Activated T-cell treated with anti-CD3 and anti-CD28 coated beads, Interleukin-2, amount 50 U/mL, for 4 hours (primary cell): ENCODE results near the gene MEOX1. TPM values are rescaled to one million over a fixed set of nuclear protein-coding genes. Genes with fewer than 3 reads are reported as not detected.

Experiments
- ATAC-seq, 2 donors: fragments of 200-7000 bp; cut with Tn5 transposase; one replicate each; pipeline ENCODE4 v1.10.0; 2021
- DNase-seq: peaks from one replicate; pipeline ENCODE4 v3.0.0-alpha.2; 2020
- H3K27me3 Mint-ChIP-seq: one replicate; pipeline ENCODE4 v1.8.0; 2021; ENCODE audit warnings: low read depth, mixed read lengths
- H3K36me3 Mint-ChIP-seq: one replicate; pipeline ENCODE4 v1.8.0; 2022; ENCODE audit warnings: mixed read lengths; ENCODE audit not compliant: insufficient read depth
- H3K4me1 Mint-ChIP-seq: one replicate; pipeline ENCODE4 v1.8.0; 2021; ENCODE audit warnings: low read depth, mixed read lengths
- H3K4me3 Mint-ChIP-seq: one replicate; pipeline ENCODE4 v1.8.0; 2021; ENCODE audit warnings: mild to moderate bottlenecking, moderate library complexity, mixed read lengths
- H3K9me3 Mint-ChIP-seq: one replicate; pipeline ENCODE4 v1.8.0; 2021; ENCODE audit warnings: mixed read lengths
- total RNA-seq, 3 donors: library from RNA; stranded (reverse); gene quantifications; one replicate each; pipeline ENCODE4 v1.2.1, GENCODE V29; 2021

Gene MEOX1
- total RNA-seq, 3 donors from 2014 or later: 0.21 to 0.35 (median 0.24) TPM

DNA sequence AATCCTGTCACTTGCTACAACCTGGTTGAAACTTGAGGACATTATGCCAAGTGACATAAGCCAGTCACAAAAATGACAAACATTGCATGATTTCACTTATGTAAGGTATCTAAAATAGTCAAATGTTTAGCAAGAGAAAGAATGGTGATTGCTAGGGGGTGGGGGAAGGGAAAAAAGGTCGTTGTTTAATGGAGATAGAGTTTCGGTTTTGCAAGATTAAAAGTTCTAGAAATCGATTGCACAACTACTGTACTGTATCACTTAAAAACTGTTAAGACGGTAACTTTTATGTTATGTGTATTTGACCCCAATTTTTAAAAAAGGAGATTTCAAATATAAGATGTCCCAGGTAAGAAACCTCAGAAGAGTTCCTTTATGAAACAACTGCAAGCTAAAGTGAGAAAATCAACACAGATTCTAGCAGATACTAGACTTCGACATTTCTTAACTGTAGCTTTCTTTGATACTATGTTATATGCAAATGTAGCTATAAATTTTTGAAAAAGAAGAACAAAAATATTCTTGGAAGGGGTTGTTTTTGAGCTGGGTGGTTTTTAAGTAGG, 5.9 kb downstream of the MEOX1 start:
- H3K4me3 Mint-ChIP-seq: peak overlapping the region; percentile 59
- DNase-seq (no peak), ATAC-seq (peak; percentile 35 to 62)
- no peaks in the 10 kb centered on the region for H3K36me3 Mint-ChIP-seq
- H3K4me1 Mint-ChIP-seq: peaks cover 30% of the 10 kb centered on the region
- no peaks in the 10 kb centered on the region for H3K9me3 Mint-ChIP-seq
- no peaks in the 10 kb centered on the region for H3K27me3 Mint-ChIP-seq

DNA sequence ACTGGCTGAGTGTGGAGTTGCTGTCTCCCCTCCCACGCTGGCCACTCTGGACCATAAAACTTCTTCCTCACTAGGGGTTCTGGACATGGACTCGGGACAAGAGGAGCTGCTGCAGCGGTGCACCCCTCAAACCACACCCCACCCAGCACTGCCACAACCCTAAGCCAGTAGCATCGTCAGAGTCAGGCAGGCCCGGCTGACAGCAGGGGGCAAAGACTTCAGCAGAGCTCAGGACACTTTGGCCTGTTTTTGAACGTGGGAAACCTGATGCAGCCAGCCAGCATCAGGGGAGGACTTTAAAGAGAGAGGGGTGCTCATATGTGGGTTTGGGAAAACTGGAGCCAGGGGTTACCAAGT, 9.6 kb downstream of the MEOX1 start:
- Mint-ChIP-seq H3K4me3 (no peak overlapping the region), H3K9me3 (no peaks in the 10 kb centered on the region), H3K36me3 (no peaks in the 10 kb centered on the region), H3K4me1 (peaks cover 22% of the 10 kb centered on the region), H3K27me3 (peaks cover 12% of the 10 kb centered on the region)
- ATAC-seq (no peak), DNase-seq (no peak)

DNA sequence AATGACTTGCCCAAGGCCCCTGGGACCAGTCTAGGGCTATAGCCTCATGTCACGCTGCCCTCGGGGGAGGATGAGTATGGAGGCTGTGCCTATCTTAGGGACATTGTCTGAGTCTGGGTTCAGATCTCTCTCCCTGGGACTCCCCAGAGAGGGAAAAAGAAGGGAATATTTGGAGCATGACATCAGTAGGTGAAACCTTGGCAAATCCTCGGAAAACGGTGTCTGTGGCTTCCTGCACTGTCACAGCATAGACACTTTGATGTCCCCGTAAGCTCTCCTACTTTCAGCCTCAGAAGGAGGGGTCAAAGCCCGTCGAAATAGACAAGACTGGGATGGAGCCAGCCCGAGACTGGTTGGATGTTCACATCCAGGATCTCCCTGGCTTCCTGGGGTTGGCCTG, 11.3 kb downstream of the MEOX1 start:
- ATAC-seq (no peak), DNase-seq (no peak)
- peaks cover 16% of the 10 kb centered on the region for H3K27me3 Mint-ChIP-seq
- peaks cover 12% of the 10 kb centered on the region for H3K4me1 Mint-ChIP-seq
- H3K36me3 Mint-ChIP-seq: no peaks in the 10 kb centered on the region
- no peaks in the 10 kb centered on the region for H3K9me3 Mint-ChIP-seq
- no peak overlapping the region for H3K4me3 Mint-ChIP-seq

DNA sequence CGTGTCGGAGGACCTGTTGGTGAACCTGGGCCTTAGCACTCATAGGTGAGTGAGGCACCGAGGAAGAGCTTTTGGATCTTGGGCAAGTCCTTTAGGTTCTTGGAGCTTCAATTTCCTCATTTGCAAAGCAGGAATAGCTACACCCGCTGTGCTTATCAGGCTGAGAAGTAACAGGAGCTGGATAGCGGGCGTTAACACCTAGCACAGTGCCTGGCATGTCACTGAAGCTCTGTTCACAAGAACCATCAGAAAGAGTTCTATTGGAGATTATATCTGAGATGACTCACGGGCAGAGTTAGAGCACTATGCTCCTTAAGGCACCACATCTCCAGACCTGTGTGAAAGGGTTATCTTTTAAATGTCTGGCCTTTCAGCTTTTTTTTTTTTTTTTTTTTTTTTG, 12.8 kb downstream of the MEOX1 start:
- H3K4me3 Mint-ChIP-seq: no peak overlapping the region
- H3K4me1 Mint-ChIP-seq: peaks cover 12% of the 10 kb centered on the region
- no peaks in the 10 kb centered on the region for H3K9me3 Mint-ChIP-seq
- DNase-seq: no peak
- H3K27me3 Mint-ChIP-seq: peaks cover 22% of the 10 kb centered on the region
- no peak for ATAC-seq
- no peaks in the 10 kb centered on the region for H3K36me3 Mint-ChIP-seq

DNA sequence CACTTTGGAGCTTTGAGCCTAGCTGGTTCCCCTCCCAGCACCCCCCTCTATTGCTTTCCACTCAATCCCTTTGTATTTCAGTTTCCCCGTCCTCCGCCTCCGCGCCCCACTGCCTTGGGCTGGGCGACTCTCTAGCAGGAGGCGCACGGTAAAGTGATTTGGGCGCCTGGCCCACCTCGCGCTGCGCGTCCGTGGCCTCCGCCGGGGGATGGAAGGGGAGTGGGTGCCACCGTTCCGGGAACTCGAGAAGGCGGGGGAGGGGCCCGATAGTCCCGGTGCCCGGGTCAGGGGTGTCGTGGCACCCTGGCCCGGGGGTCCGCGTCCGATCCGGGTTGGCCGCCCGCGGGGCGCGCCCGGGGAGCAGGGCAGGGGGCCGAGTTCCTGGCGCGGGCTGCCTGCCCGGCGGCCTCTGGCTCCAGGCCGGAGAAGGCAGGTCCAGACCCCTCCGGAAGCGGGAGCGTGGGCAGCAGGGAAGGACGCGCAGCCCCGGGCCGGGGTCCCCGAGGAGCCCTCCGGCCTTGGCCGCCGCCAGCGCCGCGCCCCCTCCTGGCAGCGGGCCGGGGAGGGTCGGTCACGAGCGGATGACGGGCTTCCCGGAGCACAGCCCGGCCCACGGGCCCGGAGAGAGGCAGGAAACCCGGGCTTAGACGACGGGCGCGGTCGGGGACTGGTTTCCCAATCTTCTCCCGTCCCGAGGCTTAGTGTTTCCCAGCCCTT, 15.8 kb downstream of the MEOX1 start:
- ATAC-seq (peak; percentile 65 to 66), DNase-seq (no peak)
- Mint-ChIP-seq H3K4me1 (peaks cover 15% of the 10 kb centered on the region), H3K36me3 (no peaks in the 10 kb centered on the region), H3K4me3 (peak overlapping the region; percentile 62), H3K9me3 (no peaks in the 10 kb centered on the region), H3K27me3 (peaks cover 22% of the 10 kb centered on the region)

DNA sequence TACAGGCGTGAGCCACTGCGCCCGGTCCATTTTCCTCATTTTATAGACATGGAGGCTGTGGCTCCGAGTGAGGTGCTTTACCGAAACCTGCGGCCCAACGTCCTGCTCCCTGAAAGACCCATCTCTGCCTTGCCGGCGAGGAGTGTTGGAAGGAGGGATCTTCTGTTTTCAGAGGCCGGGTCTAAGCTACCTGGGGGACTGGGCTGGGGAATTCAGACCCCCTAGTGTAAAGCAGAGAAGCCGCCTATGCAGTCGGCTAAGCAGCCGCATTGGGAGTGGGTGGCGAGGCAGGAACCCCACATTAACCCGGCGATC, 16.3 kb downstream of the MEOX1 start:
- Mint-ChIP-seq H3K9me3 (no peaks in the 10 kb centered on the region), H3K4me1 (peaks cover 19% of the 10 kb centered on the region), H3K4me3 (no peak overlapping the region)

DNA sequence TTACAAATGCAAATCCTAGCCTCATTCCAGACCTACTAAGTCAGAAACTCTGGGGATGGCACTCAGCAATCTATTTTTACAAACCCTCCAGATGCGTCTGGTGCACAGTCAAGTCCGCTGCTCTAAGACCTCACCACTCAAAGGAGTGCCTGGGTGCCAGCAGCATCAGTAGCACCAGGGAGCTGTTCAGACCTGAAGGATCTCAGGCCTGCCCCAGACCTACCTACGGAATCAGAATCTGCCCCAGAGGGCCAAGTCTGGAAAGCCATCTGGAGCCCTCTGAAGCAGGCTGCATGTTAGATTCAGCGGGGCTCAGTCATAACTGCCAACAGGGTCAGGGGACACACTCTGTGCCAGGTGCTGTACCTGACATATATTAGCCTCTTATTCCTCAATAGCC, 17.6 kb downstream of the MEOX1 start:
- Mint-ChIP-seq H3K36me3 (no peaks in the 10 kb centered on the region), H3K27me3 (peaks cover 22% of the 10 kb centered on the region), H3K4me3 (no peak overlapping the region), H3K9me3 (no peaks in the 10 kb centered on the region), H3K4me1 (peaks cover 20% of the 10 kb centered on the region)
- no peak for ATAC-seq
- DNase-seq: no peak

More for the DNA sequence above, 16.3 kb downstream of the MEOX1 start:
- ATAC-seq (no peak), DNase-seq (no peak)
- Mint-ChIP-seq H3K27me3 (peaks cover 22% of the 10 kb centered on the region), H3K36me3 (no peaks in the 10 kb centered on the region)

DNA sequence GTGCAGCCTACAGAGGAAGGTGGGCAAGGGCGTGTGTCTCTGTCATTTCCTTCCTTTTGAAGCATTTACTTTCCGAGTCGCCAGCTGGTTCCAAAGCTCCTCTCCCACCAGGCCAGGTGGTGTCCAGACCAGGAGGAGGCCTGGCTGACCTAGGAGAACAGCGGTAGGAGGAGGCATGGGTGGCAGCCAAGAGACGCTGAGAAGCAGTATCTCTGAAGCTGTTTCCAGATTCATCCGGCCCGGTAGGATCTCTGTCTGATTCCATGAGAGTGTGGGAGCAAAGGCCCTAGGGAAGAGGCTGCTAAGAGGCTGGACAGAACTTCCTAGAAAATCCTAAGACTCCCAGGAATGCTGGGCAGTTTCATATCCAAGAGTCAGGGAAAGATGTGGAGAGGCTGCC, 20.3 kb downstream of the MEOX1 start:
- ATAC-seq (no peak), DNase-seq (no peak)
- H3K9me3 Mint-ChIP-seq: no peaks in the 10 kb centered on the region
- peaks cover 13% of the 10 kb centered on the region for H3K27me3 Mint-ChIP-seq
- no peak overlapping the region for H3K4me3 Mint-ChIP-seq
- no peaks in the 10 kb centered on the region for H3K36me3 Mint-ChIP-seq
- H3K4me1 Mint-ChIP-seq: peaks cover 13% of the 10 kb centered on the region

DNA sequence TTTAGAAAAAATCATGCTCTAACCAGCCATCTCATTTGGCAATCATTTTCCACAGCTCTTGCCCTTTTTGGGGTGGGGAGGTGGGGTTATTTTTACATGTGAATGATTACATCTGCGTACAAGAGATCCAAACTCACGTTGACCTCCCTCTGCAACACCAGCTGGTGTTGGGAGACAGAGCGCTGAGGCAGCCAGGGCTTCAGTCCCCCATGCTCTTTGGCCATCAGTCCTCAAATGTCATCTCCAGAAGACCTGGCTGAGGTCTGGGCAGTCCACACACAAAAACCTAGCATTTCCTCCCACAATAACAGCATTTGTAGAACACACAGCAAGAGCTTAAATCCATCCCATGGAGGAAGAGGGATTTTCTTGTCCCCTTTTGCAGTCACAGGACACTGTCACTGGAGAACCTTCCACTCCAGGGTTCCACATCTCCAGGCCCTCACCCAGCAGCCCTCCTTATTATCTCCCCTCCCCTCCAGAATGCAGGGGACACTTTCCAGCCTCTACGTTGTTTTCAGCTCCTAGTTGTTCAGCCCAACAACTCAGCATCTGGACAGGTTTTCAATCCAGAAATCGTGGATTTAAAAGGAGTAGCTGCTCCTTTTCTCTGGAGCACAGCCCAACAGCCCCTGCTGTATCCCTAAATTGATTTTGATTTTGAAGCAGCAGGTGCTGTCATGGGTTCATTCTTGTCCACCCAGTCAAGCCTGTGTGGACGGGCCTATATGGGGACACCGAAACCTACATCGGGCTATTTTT, 21.1 kb downstream of the MEOX1 start:
- Mint-ChIP-seq H3K9me3 (no peaks in the 10 kb centered on the region), H3K4me1 (peaks cover 10% of the 10 kb centered on the region), H3K4me3 (peak overlapping the region; percentile 12), H3K27me3 (peaks cover 12% of the 10 kb centered on the region), H3K36me3 (no peaks in the 10 kb centered on the region)
- DNase-seq (no peak), ATAC-seq (no peak)

DNA sequence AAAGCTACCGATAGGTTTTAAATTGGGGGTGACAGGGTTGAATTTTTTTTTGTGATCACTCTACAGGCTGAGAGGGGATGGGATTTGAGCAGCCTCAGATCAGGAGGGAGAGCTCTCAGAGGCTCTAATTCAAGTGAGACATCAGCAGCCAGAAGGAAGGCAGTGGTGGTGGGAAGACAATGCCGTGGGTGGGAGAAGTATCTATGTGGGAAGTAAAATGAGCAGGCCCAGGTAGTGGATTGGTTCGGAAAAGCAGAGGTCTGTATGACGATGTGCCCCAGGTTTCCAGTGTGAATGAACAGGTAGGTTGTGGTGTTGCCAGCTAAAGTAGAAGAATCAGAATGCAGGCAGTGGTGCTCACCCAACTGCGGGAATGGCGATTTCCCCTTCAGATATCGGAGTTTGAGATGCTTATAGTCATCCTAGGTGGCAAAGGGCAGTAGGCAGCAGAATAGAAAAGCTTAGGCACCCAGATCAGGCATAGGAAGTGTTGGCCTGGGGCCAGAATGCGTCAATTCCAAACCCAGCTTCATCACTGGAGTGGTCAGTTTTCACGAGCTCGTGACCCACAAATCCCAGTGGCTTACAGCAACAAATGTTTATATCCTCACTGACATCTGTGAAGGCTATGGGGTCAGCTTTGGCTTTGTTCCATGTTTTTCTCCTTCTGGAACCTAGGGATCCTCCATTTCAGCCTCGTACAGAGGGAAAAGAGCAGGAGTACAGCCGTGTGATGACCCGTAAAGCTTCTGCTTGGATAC, 24.0 kb downstream of the MEOX1 start:
- no peak for ATAC-seq
- no peak for DNase-seq
- H3K36me3 Mint-ChIP-seq: no peaks in the 10 kb centered on the region
- no peaks in the 10 kb centered on the region for H3K9me3 Mint-ChIP-seq
- no peak overlapping the region for H3K4me3 Mint-ChIP-seq
- peaks cover 10% of the 10 kb centered on the region for H3K4me1 Mint-ChIP-seq
- H3K27me3 Mint-ChIP-seq: peaks cover 4% of the 10 kb centered on the region

DNA sequence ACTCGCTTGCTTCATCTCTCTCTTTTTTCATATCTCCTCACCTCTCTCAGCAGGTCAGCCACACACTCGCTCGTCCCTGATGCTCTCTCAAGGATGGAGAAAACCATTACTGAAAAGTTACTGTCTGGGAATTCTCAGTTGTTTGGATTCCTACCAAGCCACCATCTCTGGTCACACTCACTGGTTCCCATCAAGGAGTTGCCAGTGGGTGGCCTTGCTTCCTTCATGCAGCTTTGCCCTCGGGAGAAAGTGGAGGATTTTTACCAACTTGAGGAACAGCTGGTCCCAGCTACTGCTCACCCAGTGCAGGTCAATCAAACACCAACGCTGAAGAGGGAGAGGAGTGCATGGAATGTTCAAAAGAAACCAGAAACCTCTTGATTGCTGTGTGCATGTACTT, 25.3 kb downstream of the MEOX1 start:
- Mint-ChIP-seq H3K36me3 (no peaks in the 10 kb centered on the region), H3K4me3 (no peak overlapping the region), H3K27me3 (peaks cover 4% of the 10 kb centered on the region), H3K4me1 (peaks cover 8% of the 10 kb centered on the region), H3K9me3 (no peaks in the 10 kb centered on the region)
- ATAC-seq (no peak), DNase-seq (no peak)

DNA sequence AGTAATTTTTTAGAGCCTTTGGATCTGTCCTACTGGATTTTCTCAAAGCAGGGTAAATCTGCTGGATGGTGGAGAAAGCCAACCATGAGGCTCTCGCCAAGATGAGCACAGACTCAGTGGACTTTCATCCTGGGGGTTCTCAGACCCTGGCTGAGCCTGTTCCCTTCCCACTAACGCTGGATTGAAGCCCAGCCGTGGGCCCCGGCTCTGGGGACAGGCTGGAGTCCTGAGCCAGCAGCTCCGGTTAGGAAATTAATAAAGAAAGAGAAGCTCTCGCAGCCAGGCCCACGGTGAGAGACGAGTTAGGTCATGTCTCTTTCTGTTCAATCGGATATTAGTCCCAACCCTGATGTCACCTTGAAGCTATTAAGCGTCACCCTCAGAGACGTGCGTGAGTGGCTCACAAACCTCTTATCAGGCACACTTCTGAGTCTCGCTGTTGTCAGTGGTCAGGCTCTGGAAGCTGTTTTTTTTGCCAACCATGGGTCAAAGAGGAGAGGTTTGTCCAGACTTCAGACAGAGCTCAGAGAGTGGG, 27.1 kb downstream of the MEOX1 start:
- H3K36me3 Mint-ChIP-seq: no peaks in the 10 kb centered on the region
- H3K4me3 Mint-ChIP-seq: no peak overlapping the region
- DNase-seq (no peak), ATAC-seq (no peak)
- no peaks in the 10 kb centered on the region for H3K4me1 Mint-ChIP-seq
- H3K27me3 Mint-ChIP-seq: peaks cover 4% of the 10 kb centered on the region
- no peaks in the 10 kb centered on the region for H3K9me3 Mint-ChIP-seq

DNA sequence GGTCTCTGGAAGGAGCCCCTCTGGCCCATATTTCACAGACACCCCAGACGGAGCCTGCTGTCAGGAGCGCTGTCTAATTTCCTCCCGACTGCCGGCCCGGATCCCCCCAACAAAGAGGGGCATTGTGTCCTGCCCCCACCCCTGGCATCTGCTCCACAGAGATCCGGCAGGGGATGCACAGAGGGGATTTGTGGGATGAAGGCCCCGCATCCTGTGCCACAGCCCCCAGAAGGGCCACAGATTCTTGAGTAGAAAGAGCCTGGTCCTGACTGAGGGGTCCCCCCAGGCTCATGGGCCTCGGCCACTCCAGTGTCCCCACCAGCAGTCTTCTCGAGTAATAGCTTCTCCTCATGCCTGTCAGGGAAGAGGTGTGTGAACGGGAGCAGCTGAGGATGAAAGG, 29.5 kb downstream of the MEOX1 start:
- Mint-ChIP-seq H3K36me3 (no peaks in the 10 kb centered on the region), H3K9me3 (no peaks in the 10 kb centered on the region), H3K4me1 (no peaks in the 10 kb centered on the region), H3K27me3 (peaks cover 8% of the 10 kb centered on the region), H3K4me3 (no peak overlapping the region)
- DNase-seq (no peak), ATAC-seq (no peak)

DNA sequence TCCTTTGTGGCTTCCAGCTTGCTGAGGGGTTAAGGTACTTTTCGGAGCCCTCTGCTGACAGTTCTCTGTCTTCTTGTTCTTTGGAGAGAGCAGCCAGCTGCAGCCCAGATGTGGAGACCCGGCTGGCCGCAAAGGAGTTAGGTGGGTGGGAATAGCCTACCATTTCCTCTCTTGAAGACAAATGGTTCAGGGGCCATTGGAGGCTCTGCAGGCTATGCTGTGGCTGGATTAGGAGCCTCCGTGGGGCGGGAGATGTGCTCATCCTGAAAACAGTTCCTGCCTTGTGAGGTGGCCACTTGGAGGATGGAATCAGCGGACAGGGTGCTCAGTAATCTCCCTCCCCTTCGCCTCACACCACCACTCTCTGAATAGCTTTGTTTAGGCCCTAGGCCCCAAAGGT, 30.3 kb downstream of the MEOX1 start:
- Mint-ChIP-seq H3K9me3 (no peaks in the 10 kb centered on the region), H3K4me1 (no peaks in the 10 kb centered on the region), H3K27me3 (peaks cover 8% of the 10 kb centered on the region), H3K4me3 (no peak overlapping the region), H3K36me3 (no peaks in the 10 kb centered on the region)
- no peak for ATAC-seq
- no peak for DNase-seq
